Upper lobe of right lung (tissue), 1 donor: ENCODE results near the gene RBFOX1. TPM values are rescaled to one million over a fixed set of nuclear protein-coding genes. Genes with fewer than 3 reads are reported as not detected.

Source experiments
- ATAC-seq: fragments of 200-7000 bp; cut with Tn5 transposase; one replicate; pipeline ENCODE4 v1.9.1; 2020; ENCODE audit warnings: mild to moderate bottlenecking, moderate library complexity
- DNase-seq: peaks from one replicate; pipeline ENCODE4 v3.0.0-alpha.2; 2020
- H3K27ac ChIP-seq: fragments of 200-600 bp; one replicate; pipeline ENCODE4 v1.8.0; 2022
- H3K27me3 ChIP-seq: fragments of 200-600 bp; one replicate; pipeline ENCODE4 v1.8.0; 2022; ENCODE audit warnings: mild to moderate bottlenecking
- H3K36me3 ChIP-seq: fragments of 200-600 bp; one replicate; pipeline ENCODE4 v1.8.0; 2022
- H3K4me1 ChIP-seq: fragments of 200-600 bp; one replicate; pipeline ENCODE4 v1.8.0; 2022
- H3K4me3 ChIP-seq: fragments of 200-600 bp; one replicate; pipeline ENCODE4 v1.8.0; 2022; ENCODE audit warnings: mild to moderate bottlenecking
- H3K9me3 ChIP-seq: fragments of 200-600 bp; one replicate; pipeline ENCODE4 v1.8.0; 2022
- intact Hi-C: fragments of 100-400 bp; cut with DNase I; formaldehyde crosslinking; loops from one replicate; pipeline ENCODE4 v1.11.0; 2022
- total RNA-seq: library from RNA; stranded (reverse); fragmentation: NEBNext Ultra II Directional; extraction: Animal tissue kit (Norgen Biotek cat#: 25700); gene quantifications from one replicate; pipeline ENCODE4 v1.2.1, GENCODE V29; 2021
- TF ChIP-seq, protein P1 (sequence below): fragments of 200-600 bp; IDR thresholded peaks from one replicate; pipeline ENCODE4 v1.8.0; 2022; ENCODE audit warnings: antibody characterized with exemption
- donor health status: DM: no; HTN: yes; CAD: no; lungs with severe emphysema.

The RBFOX1 gene
- total RNA-seq, 1 donor from 2014 or later = not detected

GRCh38 chr16:7400117-7400890 lies 67.7 kb downstream of the RBFOX1 start:
- Histone ChIP-seq H3K36me3 (no peaks in the 10 kb centered on the region), H3K9me3 (no peaks in the 10 kb centered on the region), H3K27ac (no peak overlapping the region), H3K4me3 (no peak overlapping the region), H3K27me3 (no peaks in the 10 kb centered on the region), H3K4me1 (no peaks in the 10 kb centered on the region)
- DNase-seq (no peak), ATAC-seq (no peak)
- intact Hi-C loops = no loop called here
- TF ChIP-seq, protein P1, sequence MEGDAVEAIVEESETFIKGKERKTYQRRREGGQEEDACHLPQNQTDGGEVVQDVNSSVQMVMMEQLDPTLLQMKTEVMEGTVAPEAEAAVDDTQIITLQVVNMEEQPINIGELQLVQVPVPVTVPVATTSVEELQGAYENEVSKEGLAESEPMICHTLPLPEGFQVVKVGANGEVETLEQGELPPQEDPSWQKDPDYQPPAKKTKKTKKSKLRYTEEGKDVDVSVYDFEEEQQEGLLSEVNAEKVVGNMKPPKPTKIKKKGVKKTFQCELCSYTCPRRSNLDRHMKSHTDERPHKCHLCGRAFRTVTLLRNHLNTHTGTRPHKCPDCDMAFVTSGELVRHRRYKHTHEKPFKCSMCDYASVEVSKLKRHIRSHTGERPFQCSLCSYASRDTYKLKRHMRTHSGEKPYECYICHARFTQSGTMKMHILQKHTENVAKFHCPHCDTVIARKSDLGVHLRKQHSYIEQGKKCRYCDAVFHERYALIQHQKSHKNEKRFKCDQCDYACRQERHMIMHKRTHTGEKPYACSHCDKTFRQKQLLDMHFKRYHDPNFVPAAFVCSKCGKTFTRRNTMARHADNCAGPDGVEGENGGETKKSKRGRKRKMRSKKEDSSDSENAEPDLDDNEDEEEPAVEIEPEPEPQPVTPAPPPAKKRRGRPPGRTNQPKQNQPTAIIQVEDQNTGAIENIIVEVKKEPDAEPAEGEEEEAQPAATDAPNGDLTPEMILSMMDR = no peak

DNA sequence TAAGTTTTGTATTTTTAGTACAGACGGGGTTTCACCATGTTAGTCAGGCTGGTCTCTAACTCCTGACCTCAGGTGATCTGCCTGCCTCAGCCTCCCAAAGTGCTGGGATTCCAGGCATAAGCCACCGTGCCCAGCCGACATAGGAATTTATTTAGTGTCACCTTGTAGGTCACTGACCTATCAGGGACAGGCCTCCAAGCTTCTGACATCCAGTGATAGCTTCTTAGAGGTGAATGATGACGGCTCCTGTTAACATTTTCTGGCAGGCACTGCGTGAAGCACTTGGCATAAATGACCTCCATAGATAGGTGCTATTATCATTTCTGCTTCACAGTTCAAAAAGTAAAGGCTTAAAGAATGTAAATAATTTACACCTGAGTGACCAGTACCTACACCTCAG lies 71.6 kb downstream of the RBFOX1 start:
- TF ChIP-seq, protein P1 = no peak
- H3K27me3 ChIP-seq = no peaks in the 10 kb centered on the region
- intact Hi-C loops = no loop called here
- H3K4me1 ChIP-seq = no peaks in the 10 kb centered on the region
- H3K4me3 ChIP-seq = no peak overlapping the region
- ATAC-seq = no peak
- no peak overlapping the region for H3K27ac ChIP-seq
- no peak for DNase-seq
- H3K9me3 ChIP-seq = no peaks in the 10 kb centered on the region
- no peaks in the 10 kb centered on the region for H3K36me3 ChIP-seq

DNA sequence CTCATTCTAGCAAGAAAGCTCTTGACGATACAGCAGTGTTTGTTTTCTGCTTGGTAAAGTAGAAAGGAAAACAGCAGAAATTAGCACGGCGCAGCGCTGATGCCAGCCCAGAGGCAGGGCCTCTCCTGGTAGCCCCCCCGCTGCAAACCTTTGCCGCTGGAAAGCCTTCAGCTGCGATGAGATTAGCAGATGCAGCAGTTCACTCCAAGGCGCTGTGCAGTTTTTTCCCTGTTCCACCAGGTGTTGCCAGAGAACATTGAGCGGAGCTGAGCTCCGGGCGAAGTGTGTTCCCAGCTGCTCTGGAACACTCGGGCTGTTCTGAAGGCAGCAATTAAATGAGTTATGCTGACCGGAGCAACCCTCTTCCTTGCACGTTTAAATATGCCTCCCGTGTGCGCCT lies 72.5 kb downstream of the RBFOX1 start:
- Histone ChIP-seq H3K9me3 (no peaks in the 10 kb centered on the region), H3K27me3 (no peaks in the 10 kb centered on the region), H3K4me1 (no peaks in the 10 kb centered on the region), H3K36me3 (no peaks in the 10 kb centered on the region), H3K27ac (no peak overlapping the region), H3K4me3 (no peak overlapping the region)
- intact Hi-C loops = no loop called here
- TF ChIP-seq, protein P1 = peak; percentile 20
- DNase-seq = peak; percentile 85
- ATAC-seq = peak; percentile 94

GRCh38 chr16:7408700-7409365 lies 76.2 kb downstream of the RBFOX1 start:
- Histone ChIP-seq H3K4me3 (no peak overlapping the region), H3K9me3 (no peaks in the 10 kb centered on the region), H3K4me1 (no peaks in the 10 kb centered on the region), H3K36me3 (no peaks in the 10 kb centered on the region), H3K27me3 (no peaks in the 10 kb centered on the region), H3K27ac (no peak overlapping the region)
- TF ChIP-seq, protein P1 = no peak
- intact Hi-C loops = no loop called here
- ATAC-seq = no peak
- no peak for DNase-seq

DNA sequence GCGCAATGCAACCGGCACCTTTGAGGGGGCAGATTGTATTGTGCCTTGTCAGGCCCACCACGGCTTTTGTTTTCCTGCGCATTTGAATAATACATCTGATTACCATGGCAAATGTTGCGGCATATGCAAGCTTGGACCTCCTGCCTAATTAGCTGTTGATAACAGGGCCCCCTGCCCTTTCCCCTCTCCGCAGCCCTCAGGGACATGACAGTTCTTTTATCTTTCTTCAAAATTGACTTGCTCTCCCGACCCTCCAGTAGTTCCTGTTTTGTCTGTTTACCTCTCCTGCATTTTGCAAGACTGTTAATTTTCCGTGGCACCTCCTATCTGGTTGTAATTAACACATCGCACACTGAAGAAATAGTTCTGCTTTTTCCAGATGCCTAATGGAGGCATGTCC lies 86.8 kb downstream of the RBFOX1 start:
- Histone ChIP-seq H3K4me1 (no peaks in the 10 kb centered on the region), H3K27me3 (no peaks in the 10 kb centered on the region), H3K27ac (no peak overlapping the region), H3K9me3 (no peaks in the 10 kb centered on the region), H3K36me3 (no peaks in the 10 kb centered on the region), H3K4me3 (no peak overlapping the region)
- no peak for ATAC-seq
- TF ChIP-seq, protein P1 = no peak
- intact Hi-C loops = no loop called here
- no peak for DNase-seq
